ENCODE data around the gene CNOT1. TPM values are rescaled to one million over a fixed set of nuclear protein-coding genes. Genes with fewer than 3 reads are reported as not detected.
"Not testable (repeated sequence)": the region's sequence is repeated elsewhere in the genome, so short reads cannot be mapped to it uniquely, and the experiment has no call there.

Gene CNOT1
- total and polyA plus RNA-seq, 8 donors = 137 to 209 (median 180) TPM

- H3K27ac ChIP-seq = no peak overlapping the region
- H3K27me3 ChIP-seq = no peaks in the 10 kb centered on the region
- no peaks in the 10 kb centered on the region for H3K9me3 ChIP-seq
- no peak for TF ChIP-seq CTCF (IDR thresholded peaks at IDR 0.05)
- H3K4me3 ChIP-seq = no peak overlapping the region
- intact Hi-C loops (cut with DNase I) = no loop called here
- no peaks in the 10 kb centered on the region for H3K4me1 ChIP-seq
- DNase-seq = no peak
- ATAC-seq = no peak
- peaks cover 0 to 55% of the 10 kb centered on the region in 2 donors for H3K36me3 ChIP-seq
Measured at GRCh38 chr16:58614860-58615259, 14.8 kb downstream of the CNOT1 start.

DNA sequence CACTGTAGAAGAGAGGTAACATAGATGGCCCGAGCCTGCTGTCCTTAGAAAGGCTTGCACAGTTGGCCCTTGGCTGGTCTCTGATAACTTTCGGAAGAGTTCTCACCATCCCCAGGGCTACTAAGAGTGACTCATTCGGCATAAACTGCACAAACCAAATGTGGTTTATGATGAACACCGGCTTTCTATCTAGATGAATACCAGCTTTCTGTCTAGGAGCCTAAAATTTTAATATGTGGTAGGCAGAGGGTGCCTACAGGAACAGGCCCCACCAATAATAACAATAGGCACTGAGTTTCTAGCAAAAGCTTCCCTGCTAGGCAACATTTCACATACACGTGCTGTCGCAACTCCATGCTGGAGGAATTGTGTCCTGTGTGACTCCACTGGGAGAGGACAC, 15.4 kb downstream of the CNOT1 start:
- DNase-seq = no peak
- Histone ChIP-seq H3K27ac (no peak overlapping the region), H3K36me3 (peaks cover 0 to 51% of the 10 kb centered on the region in 2 donors), H3K4me3 (no peak overlapping the region), H3K27me3 (no peaks in the 10 kb centered on the region), H3K9me3 (no peaks in the 10 kb centered on the region), H3K4me1 (no peaks in the 10 kb centered on the region)
- ATAC-seq = no peak
- intact Hi-C loops (cut with DNase I) = no loop called here
- TF ChIP-seq CTCF (IDR thresholded peaks at IDR 0.05) = no peak

- H3K4me1 ChIP-seq; H3K27ac ChIP-seq; intact Hi-C loops (cut with DNase I); H3K9me3 ChIP-seq; H3K4me3 ChIP-seq; DNase-seq; H3K27me3 ChIP-seq: not testable (repeated sequence)
- ATAC-seq = peak; percentile 41
- peaks cover 0 to 43% of the 10 kb centered on the region in 2 donors for H3K36me3 ChIP-seq
Measured at GRCh38 chr16:58612965-58613364, 16.7 kb downstream of the CNOT1 start.

DNA sequence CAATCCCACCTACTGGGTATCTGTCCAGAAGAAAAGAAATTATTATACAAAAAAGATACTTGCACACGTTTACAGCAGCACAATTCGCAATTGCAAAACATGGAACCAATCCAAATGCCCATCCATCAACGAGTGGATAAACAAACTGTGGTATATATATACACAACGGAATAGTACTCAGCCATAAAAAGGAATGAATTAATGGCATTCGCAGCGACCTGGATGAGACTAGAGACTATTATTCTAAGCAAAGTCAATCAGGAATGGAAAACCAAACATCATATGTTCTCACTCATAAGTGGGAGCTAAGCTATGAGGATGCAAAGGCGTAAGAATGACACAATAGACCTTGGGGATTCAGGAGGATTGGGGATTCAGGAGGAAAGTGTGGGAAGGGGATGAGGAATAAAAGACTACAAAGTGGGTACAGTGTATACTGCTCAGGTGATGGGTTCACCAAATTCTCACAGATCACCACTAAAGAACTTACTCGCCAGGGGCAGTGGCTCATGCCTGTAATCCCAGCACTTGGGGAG, 21.0 kb downstream of the CNOT1 start:
- Histone ChIP-seq H3K4me3 (no peak overlapping the region), H3K27me3 (no peaks in the 10 kb centered on the region), H3K4me1 (peaks cover 0 to 7% of the 10 kb centered on the region in 2 donors), H3K9me3 (no peaks in the 10 kb centered on the region), H3K36me3 (peaks cover 0 to 54% of the 10 kb centered on the region in 2 donors), H3K27ac (no peak overlapping the region)
- intact Hi-C loops (cut with DNase I) = no loop called here
- DNase-seq (no peak), ATAC-seq (no peak)
- TF ChIP-seq CTCF (IDR thresholded peaks at IDR 0.05) = no peak

DNA sequence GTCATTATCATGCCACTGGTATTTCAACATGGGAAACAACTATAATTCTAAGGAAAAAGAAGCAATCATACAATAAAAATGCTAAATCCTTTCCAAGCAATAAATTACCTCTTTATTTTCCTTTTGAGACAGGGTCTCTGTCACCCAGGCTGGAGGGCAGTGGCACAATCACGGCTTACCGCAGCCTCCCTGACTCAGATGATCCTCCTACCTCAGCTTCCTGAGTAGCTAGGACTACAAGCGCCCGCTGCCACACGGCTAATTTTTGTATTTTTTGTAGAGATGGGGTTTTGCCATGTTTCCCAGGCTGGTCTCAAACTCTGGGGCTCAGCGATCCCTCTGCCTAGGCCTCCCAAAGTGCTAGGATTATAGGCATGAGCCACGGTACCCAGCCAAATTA, 24.1 kb downstream of the CNOT1 start:
- Histone ChIP-seq H3K36me3 (peaks cover 0 to 42% of the 10 kb centered on the region in 2 donors), H3K4me1 (peaks cover 0 to 17% of the 10 kb centered on the region in 2 donors), H3K4me3 (no peak overlapping the region), H3K27me3 (no peaks in the 10 kb centered on the region), H3K27ac (no peak overlapping the region), H3K9me3 (no peaks in the 10 kb centered on the region)
- DNase-seq (no peak), ATAC-seq (no peak)
- intact Hi-C loops (cut with DNase I) = no loop called here
- TF ChIP-seq CTCF (IDR thresholded peaks at IDR 0.05) = no peak

DNA sequence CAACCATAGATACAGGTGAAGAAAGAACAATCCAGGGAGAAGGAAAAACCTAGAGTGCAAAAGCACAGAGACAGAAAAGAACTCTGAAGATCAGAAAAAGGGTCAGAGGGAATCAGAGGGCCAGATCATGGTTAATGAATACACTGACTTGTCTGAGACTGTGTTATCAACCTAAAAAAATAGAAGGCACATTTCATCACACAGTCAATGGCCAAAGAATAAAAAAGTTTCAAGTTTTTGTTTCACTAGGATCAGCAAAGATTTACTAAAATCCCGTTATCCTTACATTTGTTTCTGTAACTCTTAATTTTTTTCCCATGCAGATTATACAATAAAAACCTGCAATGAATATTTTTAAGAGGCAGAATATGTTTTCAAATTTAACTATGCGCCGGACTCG, 38.5 kb downstream of the CNOT1 start:
- H3K36me3 ChIP-seq = peaks cover 0 to 98% of the 10 kb centered on the region in 2 donors
- no peak for TF ChIP-seq CTCF (IDR thresholded peaks at IDR 0.05)
- H3K27me3 ChIP-seq = no peaks in the 10 kb centered on the region
- ATAC-seq = no peak
- intact Hi-C loops (cut with DNase I) = no loop called here
- H3K27ac ChIP-seq = no peak overlapping the region
- no peak for DNase-seq
- H3K4me1 ChIP-seq = no peaks in the 10 kb centered on the region
- no peak overlapping the region for H3K4me3 ChIP-seq
- H3K9me3 ChIP-seq = no peaks in the 10 kb centered on the region

Measured in left lung (tissue), 10 donors.